Ishikawa (cell line): ENCODE measurements around the gene LHFPL2.

Experiments
- CEBPB ChIP-seq: IDR thresholded peaks from 2 replicates; pipeline ENCODE4 v1.6.1; 2012
- CREB1 ChIP-seq: IDR thresholded peaks from 2 replicates; pipeline ENCODE4 v1.6.1; 2012; ENCODE audit warnings: low read depth
- EGR1 ChIP-seq: IDR thresholded peaks from 2 replicates; pipeline ENCODE4 v1.6.1; 2012
- EP300 ChIP-seq: IDR thresholded peaks from 2 replicates; pipeline ENCODE4 v1.6.1; 2012; ENCODE audit warnings: borderline replicate concordance
- FOXM1 ChIP-seq: IDR thresholded peaks from 2 replicates; pipeline ENCODE4 v1.6.1; 2012; ENCODE audit warnings: low read depth, borderline replicate concordance
- NFIC ChIP-seq: IDR thresholded peaks from 2 replicates; pipeline ENCODE4 v1.6.1; 2012
- RAD21 ChIP-seq: IDR thresholded peaks from 2 replicates; pipeline ENCODE4 v1.6.1; 2012; ENCODE audit warnings: low read depth
- REST ChIP-seq: IDR thresholded peaks from 2 replicates; pipeline ENCODE4 v1.6.1; 2012; ENCODE audit warnings: low read depth, mild to moderate bottlenecking
- TAF1 ChIP-seq: IDR thresholded peaks from 2 replicates; pipeline ENCODE4 v1.6.1; 2012; ENCODE audit warnings: low read depth, mild to moderate bottlenecking
- TCF12 ChIP-seq: IDR thresholded peaks from 2 replicates; pipeline ENCODE4 v1.6.1; 2012; ENCODE audit warnings: low read depth
- TEAD4 ChIP-seq: IDR thresholded peaks from 2 replicates; pipeline ENCODE4 v1.6.1; 2012
- YY1 ChIP-seq: IDR thresholded peaks from 2 replicates; pipeline ENCODE4 v1.6.1; 2012; ENCODE audit warnings: low read depth
- ZBTB7A ChIP-seq: IDR thresholded peaks from 2 replicates; pipeline ENCODE4 v1.6.1; 2012; ENCODE audit warnings: low read depth
- TF ChIP-seq, protein P1 (sequence below): IDR thresholded peaks from 2 replicates; pipeline ENCODE4 v1.6.1; 2012
- TF ChIP-seq, protein P2 (sequence below): IDR thresholded peaks from 2 replicates; pipeline ENCODE4 v1.6.1; 2012

The LHFPL2 gene

DNA sequence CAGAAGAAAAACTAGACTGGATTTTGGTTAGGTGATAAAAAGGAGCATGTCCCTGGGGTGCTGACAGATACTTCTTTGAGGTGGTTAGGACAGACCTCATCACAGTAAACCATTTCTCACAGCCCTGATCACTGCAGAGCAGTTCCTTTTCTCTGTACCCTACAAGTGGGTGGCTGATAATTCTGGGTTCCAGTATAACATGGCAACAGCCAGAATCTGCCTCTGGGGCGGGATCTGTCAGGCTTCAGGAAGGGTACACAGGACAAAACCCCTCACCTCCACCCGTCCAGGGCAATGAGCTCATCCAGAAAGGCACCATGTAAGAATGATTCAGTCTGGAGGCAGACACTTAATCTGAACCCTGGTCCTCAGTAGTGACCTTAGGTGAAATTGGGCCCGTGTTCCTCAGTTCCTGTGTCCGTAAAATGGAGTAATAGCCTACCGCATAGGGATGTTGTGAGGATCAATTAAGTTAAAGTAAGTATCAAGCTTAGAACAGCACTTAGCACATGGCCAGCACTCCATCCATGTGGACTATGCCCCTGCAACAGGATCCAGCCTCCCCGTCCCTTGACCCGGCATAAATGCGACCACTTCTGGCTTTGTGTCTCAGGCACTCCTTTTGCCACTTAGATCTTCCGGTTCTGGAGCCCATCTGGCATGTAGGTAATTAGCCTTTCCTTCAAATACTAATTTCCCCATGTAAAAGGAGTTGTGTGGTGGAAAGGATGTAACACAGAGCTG is 129.2 kb downstream of the LHFPL2 start:
- no peak for TF ChIP-seq FOXM1
- TF ChIP-seq TCF12: no peak
- TF ChIP-seq YY1: no peak
- TF ChIP-seq, protein P1, sequence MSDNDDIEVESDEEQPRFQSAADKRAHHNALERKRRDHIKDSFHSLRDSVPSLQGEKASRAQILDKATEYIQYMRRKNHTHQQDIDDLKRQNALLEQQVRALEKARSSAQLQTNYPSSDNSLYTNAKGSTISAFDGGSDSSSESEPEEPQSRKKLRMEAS: no peak
- no peak for TF ChIP-seq RAD21
- TF ChIP-seq, protein P2, sequence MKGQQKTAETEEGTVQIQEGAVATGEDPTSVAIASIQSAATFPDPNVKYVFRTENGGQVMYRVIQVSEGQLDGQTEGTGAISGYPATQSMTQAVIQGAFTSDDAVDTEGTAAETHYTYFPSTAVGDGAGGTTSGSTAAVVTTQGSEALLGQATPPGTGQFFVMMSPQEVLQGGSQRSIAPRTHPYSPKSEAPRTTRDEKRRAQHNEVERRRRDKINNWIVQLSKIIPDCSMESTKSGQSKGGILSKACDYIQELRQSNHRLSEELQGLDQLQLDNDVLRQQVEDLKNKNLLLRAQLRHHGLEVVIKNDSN: no peak
- TF ChIP-seq CREB1: no peak
- TF ChIP-seq EP300: no peak
- TF ChIP-seq ZBTB7A: no peak
- no peak for TF ChIP-seq TAF1
- no peak for TF ChIP-seq EGR1
- no peak for TF ChIP-seq CEBPB
- no peak for TF ChIP-seq REST

- TF ChIP-seq ZBTB7A (no peak), TEAD4 (peak; percentile 81)
- TF ChIP-seq, protein P2: no peak
These were observed 130.0 kb downstream of the LHFPL2 start for GRCh38 chr5:78518365-78519197.

GRCh38 chr5:78515670-78516069 is 132.9 kb downstream of the LHFPL2 start:
- TF ChIP-seq RAD21: peak; percentile 12; the same call in 1 of the 2 replicates
- TF ChIP-seq FOXM1: no peak

- TF ChIP-seq EGR1 (no peak), YY1 (no peak), RAD21 (no peak), TEAD4 (no peak), NFIC (no peak), CREB1 (no peak), TCF12 (no peak)
- TF ChIP-seq, protein P2: no peak
These were observed 133.9 kb downstream of the LHFPL2 start for GRCh38 chr5:78514427-78515330.

GRCh38 chr5:78513441-78513840 is 135.1 kb downstream of the LHFPL2 start:
- TF ChIP-seq NFIC (no peak), TEAD4 (no peak), EGR1 (no peak)

GRCh38 chr5:78512435-78512834 is 136.1 kb downstream of the LHFPL2 start:
- TF ChIP-seq EGR1 (no peak), REST (no peak), YY1 (no peak), FOXM1 (no peak), CREB1 (no peak), ZBTB7A (no peak), NFIC (no peak), RAD21 (no peak)
- TF ChIP-seq, protein P2: no peak
- TF ChIP-seq, protein P1: no peak
